HS-27A (cell line): ENCODE results near the gene XDH.
A peak's percentile ranks its signal among the peaks of the same experiment; 100 is the strongest.

Source experiments
- DNase-seq: peaks from one replicate; pipeline ENCODE4 v3.0.0-alpha.2; 2012; ENCODE audit warnings: low read depth, missing footprints

XDH gene

DNA sequence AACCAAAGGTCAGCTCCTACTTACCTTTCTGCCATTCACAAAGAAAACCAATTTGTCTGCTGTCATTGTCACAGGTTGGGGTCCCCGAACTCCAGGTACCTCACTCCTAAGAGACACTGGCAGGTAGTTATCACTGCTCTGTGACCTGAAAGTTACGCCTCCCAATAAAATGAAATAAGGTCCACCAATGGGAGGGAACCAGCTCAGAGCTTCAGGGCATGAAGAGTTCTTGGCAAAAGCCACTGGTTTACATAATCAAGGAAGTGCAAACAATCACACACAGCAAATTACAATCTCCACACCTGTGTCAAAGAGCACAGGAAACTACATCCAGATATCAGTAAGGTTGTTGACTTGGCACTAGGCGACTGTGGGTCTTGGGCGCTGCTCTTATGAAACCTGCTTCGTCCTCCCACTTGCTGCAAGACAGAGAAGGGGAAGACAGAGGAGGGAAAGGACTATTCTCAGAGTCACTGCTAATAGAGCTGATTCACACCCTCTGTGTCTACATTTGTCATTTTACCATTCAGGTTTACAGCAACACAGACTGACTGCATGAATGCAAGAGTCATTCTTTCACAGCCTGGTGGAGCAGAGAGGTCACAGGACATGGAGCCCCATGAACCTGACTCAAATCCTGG, at the start of gene XDH:
XDH (minus strand) TSS at position 142 of the 641 bp plus-strand sequence; CDS start at position 66, 76 bp downstream.
- DNase-seq = no peak

DNA sequence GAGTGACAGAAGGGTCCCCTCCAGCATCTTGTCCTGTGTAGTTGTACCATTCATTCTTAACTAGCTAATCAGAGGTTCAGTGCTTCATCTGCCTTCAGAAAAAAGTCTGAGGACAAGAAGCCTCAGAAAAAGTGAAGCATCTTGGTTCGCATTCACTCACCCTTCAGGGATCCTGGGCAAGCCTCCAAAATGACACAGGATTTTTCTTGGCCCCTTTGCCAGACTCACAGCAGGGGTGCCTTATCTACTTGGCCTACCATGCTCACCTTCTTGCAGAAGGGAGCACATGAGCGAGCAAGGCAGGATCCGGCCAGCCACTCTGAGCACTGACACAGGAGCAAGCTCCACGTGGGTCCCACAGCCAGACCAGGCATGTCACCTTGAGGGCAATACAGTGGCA, 43.1 kb upstream of the XDH start:
- DNase-seq = no peak

DNA sequence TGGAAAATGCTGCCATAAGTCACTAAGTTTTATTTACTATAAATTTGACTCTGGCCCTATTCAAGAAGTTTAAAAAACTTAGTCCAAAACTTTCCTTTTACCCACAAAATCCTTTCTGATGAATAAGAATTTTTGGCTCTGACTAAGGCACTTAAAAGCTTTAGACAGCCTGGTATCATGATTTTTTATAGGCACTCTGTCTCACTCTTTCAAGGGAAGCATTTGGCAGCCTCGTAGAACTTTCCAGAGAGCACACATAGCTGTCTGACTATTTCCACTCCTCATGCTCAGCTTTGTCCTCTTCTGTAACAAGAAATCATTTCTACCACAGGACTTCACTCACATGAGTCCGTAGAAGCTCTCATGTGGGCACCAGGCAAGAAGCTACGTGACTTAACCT, 32.3 kb upstream of the XDH start:
- DNase-seq = no peak

DNA sequence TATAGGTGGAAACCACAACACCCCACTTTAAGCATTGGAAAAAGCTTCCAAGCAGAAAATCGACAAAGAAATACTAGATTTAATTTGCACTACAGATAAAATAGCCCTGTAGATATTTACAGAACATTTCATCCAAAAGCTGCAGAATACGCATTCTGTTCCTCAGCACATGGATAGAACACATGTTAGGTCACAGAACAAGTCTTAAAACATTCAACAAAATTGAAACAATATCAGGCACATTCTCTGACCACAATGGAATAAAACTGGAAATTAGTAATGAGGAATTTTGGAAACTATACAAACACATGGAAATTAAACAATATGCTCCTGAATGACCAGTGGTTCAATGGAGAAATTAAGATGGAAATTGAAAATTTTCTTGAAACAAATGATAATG, 27.8 kb upstream of the XDH start:
- DNase-seq = no peak

DNA sequence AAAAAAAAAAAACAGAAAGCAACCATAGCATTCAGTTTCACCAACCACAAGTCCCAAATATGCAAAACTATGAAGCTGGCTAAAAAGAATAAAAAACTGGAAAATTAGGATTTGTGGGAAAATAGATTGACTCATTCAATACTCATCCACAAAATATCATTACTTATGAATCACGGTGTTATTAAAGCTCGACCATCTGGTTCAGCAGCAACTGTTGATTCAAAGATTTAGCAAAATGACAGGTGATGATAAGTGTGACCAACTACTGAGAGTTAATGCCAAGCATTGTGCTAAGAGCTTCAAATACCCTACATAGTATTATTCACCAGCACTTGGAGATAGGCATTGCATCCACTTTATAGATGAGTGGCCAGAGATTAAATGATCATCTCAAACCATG, 26.2 kb upstream of the XDH start:
- DNase-seq = peak; percentile 78

DNA sequence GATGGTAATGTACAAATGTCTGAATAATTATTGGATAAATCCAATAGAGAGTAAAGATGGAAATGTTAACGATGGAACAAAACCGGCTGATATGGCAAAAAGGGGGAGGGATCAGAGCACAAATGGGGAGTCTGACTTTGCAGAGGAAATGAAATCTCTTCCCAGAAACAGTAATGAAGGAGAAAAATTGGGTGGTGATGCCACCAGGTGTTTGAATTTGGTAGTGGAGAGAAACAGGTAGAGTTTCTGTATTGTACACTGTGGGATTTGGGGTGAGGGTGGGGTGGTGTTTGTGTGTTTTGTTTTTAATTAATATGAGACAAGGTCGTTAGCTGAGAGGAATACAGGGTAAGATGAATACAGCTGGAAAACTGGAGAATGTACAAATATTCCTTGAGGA, 20.4 kb upstream of the XDH start:
- DNase-seq = no peak

DNA sequence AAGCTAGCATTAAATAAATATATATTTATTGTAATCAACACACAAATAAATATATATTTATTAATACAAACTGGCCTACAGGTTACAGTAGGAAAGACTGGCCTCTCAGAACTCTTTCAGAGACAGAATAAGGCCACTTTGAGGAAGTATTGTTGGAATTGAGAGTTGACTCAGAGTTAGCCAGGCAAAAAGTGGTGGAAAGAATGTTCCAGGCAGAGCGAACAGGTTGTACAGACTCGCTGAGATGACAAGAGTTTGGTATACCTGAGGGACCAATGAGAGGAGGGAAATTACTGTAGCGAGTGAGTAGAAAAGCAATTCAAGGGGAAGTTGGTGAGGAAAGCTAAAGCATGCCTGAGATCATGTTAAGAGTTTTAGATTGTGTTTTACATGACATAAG, 19.0 kb upstream of the XDH start:
- no peak for DNase-seq

DNA sequence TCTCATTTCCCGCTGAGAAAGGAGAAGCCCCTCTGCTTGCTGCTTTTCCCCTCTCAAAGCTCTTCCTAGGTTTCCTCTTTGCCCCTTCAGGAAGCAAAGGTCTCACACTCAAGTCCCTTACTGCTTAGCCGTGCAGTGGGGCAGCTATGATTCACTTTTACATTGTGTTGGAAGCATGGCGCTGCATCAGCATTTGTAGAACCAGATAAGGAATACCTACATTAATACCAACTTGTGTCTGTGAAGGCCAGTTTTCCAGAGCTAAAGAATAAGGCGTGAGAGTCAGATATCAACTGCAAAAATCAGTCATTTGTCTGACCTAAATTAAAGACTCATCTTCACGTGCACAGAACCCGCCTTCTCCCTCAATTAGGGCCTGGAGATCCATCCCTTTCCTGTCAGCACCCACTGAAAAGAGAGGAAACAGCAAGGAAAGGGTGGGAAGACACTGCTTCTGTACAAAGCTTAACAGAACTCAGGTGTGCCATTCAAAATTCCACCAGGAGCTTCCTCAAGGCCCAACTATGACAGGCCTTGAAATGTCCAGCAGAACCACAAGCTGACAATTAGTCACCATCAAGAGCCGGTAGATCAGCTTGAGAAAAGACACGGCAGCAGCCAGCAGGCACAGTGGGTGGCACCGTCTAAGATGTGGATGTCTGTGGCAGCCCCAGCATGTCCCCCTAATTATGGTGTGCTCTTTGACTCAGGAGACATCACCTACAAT, 16.1 kb upstream of the XDH start:
- DNase-seq = no peak

DNA sequence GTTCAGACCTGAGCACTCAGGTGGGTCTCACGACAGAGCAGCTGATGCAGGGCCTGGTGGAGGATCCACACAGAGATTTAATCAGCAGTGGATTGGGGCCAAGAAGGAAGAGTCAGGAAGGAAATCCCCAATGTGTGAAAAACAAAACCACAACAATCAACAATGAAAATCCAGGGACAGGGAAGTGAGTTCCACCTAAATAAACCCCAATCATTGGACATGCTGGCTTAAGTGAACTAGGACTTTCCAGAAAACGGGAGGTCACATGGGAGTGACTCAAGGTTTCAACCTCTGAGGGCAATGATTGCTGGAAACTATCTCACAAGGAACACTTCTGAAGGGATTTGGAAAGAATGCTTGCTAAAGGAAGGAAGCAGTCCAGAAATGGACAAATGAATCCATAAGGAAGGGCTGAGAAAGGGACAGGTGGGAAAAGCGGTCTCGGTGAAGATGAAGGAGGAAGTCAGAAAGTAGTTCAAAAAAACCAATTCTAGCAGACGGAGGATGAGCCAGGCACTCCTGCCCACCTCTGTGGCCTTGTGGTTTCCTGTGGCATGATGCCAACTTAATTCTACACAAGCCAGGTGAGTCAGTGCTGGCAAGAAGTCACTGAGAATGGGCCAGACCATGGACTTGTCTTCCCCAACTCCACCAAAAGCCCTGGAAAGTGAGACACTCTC, 15.4 kb upstream of the XDH start:
- no peak for DNase-seq

DNA sequence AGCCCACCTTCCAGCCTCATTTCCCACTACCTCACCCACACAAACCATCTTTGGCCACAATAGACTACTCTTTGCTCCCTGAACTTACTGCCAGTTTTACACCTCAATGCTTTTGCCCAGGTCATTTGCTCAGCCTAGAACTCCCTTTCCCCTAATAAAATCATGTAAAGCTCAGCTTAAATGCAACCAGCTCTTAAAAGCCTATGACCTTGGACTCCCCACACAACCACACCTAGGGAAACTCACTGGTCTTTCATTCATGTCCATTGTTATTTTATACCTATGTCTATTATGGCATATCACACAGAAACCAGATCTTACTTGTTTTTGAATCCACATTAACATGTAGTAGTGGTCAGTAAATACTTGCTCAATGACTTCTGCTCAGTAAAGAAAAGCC, 14.5 kb upstream of the XDH start:
- DNase-seq = no peak

DNA sequence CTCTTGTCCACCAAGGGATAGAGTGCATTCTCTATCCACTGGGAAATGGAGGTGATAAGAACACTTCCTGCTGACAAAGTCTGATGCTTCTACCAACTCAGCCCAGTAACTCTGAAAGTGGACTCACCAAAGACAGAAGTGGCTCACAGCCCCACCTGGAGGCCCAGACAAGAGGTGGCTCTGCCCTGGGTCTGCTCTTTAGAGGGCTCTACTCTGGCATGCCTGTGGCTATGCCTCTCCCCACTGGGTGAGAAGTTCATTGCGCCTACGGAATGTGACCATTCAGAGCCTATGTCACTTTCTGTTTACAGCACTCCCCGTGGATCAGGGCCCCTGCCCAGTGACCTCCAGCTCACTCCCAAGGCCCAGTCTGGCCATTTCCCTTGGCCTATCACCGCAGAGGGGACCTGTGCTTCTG, 13.5 kb upstream of the XDH start:
- no peak for DNase-seq

DNA sequence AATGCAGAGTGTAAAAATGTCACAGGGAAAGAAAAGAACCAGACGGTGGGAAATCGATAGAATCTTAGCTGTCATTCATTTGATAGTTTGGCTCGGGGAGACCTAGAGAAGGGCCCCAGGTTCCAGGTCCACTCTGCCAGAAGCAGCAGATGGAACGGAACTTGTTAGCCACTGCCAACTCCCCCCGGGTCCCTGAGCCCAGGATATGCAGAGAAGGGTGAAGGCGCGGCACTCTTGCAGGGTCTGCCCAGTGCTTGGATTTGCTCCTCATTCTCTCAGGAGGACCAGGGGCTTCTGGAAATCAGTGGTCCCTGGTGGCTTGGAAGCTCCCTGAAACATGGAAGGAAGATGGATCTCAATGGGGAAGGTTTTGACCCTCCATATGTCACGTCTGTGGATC, 11.6 kb upstream of the XDH start:
- DNase-seq = no peak

DNA sequence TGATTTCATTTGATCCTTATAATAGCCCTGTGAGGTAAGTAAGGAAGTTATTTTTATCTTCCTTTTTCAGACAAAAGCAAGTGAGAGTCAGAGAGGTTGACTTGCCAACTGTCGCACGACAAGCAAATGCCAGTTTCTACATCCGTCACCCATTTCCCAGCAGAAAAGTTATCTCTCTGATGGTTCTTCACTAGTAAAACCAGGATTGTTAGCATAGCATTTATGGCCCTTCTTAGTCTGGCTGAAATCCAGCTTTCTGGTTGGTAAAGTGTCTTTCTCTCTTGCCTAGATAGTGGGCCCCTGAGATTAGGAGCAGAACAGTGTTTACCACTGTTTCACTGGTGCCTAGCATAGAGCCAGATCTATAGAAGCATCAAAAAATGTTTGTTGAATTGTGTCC, 7.1 kb upstream of the XDH start:
- DNase-seq = no peak

DNA sequence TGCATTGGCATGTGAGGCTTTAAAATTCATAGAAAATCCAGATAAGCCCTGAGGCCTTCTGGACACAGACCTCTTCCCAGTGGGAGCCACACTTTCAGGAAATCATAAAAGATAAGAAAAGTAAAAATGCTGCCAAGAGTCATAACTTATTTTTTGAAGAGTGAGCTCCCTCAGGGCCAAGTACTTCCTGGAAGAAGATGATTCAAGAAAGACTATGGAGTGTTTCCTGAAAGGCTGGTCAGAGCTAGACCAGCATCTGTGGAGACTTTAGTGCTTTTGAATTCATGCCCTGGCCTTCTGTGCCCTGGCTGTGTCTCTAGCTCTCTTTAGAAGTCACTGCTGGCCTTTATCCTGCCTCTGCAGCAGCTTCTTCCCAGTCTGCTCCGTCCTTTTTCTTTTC, 6.4 kb upstream of the XDH start:
- DNase-seq = no peak

DNA sequence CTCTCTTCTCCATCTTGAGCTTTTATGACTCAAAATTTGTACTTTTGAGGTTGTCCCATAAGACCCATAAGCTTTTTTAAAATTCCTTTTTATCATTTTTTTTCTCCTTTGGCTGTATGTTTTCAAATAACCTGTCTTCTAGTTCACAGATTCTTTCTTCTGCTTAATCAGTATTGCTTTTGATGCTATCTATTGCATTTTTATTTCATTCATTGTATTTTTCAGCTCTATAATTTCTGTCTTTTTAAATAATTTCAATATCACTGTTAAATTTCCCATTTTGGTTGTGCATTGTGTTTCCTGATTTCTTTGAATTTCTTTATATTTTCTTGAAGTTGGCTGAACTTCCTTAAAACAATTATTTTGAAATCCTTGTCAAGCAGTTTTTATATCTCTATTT, 4.8 kb upstream of the XDH start:
- DNase-seq = no peak

DNA sequence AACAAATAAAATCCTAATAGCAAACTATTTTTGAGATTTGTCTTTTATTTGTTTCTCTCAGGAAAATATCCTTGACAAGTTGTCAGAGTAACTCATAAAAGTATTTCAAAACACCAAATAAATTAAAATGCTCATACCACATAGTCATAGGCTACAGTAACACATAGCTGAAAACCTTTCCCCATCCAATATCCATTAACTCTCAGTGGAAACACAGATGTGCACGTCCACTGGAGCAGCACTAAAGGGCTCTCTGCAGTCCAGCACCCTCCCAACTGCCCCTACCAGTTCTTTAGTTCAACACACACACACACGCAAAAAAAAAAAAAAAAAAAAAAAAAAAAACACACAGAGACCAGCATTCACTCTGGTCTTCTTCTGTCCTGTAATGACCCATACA, 879 bp upstream of the XDH start:
- DNase-seq = no peak

DNA sequence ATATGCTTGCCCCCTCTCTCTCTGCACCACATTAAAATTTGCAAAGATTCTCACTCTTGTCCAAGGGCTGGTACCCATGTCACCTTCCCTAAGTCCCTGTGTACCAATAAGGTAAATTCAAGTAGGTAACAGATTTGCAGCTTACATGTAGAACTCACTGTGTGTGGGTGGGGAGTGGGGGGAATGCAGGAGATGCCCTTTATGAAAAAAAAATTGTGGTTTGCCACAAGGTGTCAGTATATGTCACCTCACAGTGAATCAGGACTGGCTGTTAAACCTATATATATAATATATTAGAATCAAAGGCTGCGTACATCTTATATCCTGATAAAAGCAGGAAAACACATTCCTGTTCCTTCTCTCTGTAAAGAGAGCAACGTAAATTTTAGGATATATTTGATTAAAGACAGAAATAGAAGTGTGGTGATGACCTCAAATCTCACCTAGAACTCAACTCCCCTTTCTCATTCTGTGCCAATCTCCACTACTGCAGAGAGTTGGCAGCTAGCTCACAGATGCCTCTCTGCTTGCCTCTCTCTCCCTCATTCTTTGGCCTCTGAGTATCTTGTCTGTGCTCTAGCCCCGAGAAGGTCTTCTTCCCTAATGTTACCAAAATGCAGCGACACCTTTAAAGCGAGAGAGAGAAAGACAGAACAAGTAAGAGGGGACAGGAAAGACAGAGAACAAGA, 536 bp downstream of the XDH start:
- no peak for DNase-seq

DNA sequence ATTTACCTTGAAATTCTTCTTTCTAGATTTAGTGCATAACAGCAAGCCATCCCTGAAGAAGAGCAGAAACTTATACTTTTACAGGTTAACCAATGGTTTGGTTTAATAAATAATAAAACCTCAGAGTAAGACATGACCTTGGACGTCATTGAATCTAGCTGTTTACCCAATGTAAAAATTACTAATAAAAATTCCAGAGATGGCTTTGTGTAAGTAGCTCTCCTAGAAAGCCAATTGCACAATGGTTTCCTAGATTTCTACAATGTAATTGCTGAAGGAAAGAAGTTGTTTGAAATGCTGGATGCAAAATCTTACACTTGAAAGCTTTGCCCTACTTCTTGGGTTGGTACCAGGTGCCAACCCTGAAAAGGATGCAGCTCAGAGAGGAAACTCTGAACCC, 1.5 kb downstream of the XDH start:
- no peak for DNase-seq

DNA sequence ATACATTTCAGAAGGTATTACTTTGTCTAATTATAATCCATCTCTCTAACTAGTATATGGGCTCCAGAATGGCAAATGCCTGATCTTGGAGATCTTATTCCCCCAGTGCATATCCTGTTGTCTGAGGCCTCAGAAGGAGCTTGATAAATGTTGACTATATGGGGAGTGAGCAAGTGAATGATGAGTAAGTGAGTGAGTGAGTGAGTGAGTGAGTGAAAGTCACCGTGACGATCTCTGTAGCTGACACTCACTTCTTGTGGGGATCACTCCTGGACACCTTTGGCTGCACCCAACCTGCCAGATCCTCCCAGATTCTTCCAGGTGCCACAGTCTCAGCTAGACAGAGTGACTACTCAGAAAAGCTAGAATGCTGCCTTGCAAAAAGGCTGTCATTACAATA, 2.8 kb downstream of the XDH start:
- no peak for DNase-seq

DNA sequence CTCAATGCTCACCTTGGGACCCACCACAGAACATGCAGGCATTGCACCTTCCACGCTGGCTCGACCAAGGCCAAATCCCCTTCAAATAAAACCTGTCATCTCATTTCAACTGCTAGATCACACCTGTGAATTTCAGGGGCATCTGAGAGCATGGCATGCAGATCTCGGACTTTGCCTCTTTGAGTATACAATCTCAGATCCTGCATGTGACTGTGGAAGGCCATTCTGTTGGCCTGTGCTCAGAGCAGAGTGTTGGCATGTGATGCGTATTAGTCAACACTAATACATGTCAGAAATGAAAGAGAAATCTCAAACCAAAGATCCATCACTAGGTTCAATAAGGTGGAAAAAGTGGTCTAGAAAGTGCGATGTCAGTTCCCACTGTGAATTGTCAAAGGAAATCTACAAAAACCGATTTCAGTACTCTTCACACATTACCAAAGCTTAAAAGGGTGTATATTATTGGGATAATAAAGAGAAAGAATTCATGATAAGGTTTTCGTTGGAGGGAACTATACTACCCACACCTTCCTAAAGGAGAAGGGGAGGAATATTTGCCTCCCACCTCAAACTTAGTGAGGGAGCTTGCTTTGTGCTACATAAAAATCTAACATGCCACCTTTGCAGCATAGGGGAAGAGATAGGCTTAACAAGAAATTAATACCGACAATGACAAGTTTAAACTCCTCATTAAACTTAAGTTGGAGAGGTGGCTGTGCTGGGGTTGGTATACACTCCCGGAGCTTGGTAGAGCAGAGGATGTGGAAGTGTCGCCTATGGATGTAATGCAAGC, 7.8 kb downstream of the XDH start:
- no peak for DNase-seq

DNA sequence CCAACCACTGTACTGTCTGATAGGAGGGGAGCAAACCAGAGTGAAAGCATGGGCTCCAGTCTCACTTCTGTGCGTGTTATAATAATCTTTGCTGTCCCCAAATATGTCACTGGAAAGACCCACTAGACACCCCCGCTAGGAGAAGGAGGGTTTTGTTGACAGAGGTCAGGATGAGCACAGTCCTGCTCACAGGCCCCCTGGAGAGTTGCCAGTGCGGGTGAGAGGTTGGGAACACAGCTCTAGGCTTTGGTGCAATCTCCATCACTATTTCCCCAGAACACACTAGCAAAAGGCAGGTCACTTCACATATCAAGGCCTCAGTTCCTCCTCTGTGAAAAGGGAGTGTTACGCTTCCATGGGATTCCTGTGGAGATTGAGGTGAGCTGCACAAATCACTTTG, 9.7 kb downstream of the XDH start:
- no peak for DNase-seq

DNA sequence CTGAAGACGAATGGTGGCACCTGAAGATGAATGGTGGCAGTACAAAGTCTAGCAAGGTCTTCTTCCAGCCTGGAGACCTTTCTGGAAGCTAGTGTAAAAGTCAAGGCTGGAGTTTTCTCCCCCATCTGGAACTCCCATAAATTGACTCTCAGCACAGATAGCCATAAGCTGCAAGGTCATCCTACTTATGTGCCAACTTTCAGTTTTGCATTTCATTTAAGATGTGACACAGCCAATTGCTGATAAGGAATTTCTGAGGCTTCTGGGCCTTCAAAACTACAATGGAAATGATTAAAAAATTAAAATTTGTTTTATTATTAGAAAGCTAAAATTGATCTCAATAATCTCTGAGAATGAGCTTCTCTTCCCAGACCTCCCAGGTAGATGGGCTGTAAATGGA, 10.2 kb downstream of the XDH start:
- no peak for DNase-seq
